ENCODE data around the gene MS4A10.
"Not testable (repeated sequence)": the region's sequence is repeated elsewhere in the genome, so short reads cannot be mapped to it uniquely, and the experiment has no call there.

Gene MS4A10

DNA sequence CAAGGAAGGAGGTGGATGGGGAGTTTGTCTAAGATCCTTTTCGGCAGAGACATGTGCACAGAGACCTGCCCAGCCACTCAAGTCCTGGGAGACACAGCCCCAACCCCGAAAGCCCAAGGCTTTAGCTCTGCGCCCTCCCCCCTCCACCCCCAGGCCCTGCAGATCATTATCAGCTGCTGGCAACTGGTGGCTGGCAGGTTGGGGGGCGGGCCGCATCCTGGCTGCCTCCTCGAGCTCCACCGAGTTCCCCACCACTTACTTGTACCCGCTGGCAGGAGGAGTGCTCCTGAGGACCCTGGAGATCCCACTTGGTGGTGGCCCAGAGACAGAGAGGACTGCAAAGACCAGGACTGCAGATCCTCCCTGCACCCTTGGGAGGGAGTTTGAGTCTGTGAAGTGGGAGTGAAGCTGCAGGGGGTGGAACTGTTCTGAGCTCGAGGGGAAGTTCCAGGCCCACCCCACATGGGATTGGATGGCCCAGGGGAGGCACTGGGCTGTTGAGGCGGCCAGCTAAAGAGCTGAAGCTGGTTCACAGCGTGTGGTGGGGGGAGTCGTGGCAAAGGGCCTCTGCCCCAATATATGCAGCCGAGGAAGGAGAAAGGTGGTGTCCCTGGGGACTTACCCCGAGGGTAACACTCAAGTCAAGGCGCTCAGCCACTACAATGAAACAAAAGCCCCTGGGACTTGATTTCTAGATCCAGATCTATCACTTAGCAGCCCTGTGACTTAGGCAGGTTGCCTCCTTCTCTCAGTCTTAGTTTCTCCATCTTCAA is 36.9 kb downstream of the MS4A10 start:
- Histone ChIP-seq H3K4me1 (ENCODE audit: control extremely low read depth in 1 of 4, control insufficient read depth in 4 of 4, insufficient read depth in 4 of 4, low read length in 3 of 4) (peaks cover 0 to 12% (median 7%) of the 10 kb centered on the region in 4 experiments), H3K36me3 (ENCODE audit: control insufficient read depth in 4 of 4, insufficient read depth in 4 of 4, low read length in 3 of 4) (no peaks in the 10 kb centered on the region), H3K9me3 (ENCODE audit: control extremely low read depth in 1 of 5, control insufficient read depth in 4 of 5, insufficient read depth in 2 of 5, low read depth in 1 of 5, low read length in 4 of 5) (peaks cover 0 to 7% (median 3%) of the 10 kb centered on the region in 5 experiments), H3K4me3 (ENCODE audit: control insufficient read depth in 1 of 7, extremely low read depth in 1 of 7, insufficient read depth in 4 of 7, low read depth in 2 of 7, low read length in 6 of 7) (peak overlapping the region in 1 of 7 experiments; percentile 38), H3K27ac (ENCODE audit: insufficient read depth in 1 of 2, low read depth in 1 of 2, low read length in 2 of 2, poor library complexity in 1 of 2, severe bottlenecking in 2 of 2) (no peak overlapping the region), H3K27me3 (replicated peaks in 2 of 5; ENCODE audit: control insufficient read depth in 4 of 5, insufficient read depth in 5 of 5, low read length in 4 of 5) (no peaks in the 10 kb centered on the region)
- POLR2A ChIA-PET, result interaction anchor here (0.8 kb wide), 1 partner anchor 70 kb away, joined by 3 read pairs; no protein-coding TSS in a partner anchor
- CTCF ChIA-PET, result interaction anchor here (0.8 to 18.7 kb wide), 8 partner anchors 10 to 149 kb away, joined by 3 to 422 read pairs (median 5); partner anchors contain the start of gene CD6
- WGBS (ENCODE audit: insufficient coverage), result 74% methylated on average over 4 of the region's 15 CpGs
- DNase-seq, result peak in 2 of 3 donors; percentile 52 to 64

DNA sequence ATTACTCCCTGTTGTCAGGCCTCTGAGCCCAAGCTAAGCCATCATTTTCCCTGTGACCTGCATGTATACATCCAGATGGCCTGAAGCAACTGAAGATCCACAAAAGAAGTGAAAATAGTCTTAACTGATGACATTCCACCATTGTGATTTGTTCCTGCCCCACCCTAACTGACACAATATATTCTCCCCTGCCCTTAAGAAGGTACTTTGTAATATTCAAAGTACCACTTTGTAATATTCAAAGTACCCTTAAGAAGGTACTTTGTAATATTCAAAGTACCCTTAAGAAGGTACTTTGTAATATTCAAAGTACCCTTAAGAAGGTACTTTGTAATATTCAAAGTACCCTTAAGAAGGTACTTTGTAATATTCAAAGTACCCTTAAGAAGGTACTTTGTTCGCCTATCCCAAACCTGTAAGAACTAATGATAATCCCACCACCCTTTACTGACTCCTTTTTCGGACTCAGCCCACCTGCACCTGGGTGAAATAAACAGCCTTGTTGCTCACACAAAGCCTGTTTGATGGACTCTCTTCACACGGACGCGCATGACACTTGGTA is 38.7 kb downstream of the MS4A10 start:
- not testable (repeated sequence) for H3K4me3 ChIP-seq (ENCODE audit: control insufficient read depth in 1 of 7, extremely low read depth in 1 of 7, insufficient read depth in 4 of 7, low read depth in 2 of 7, low read length in 6 of 7)

DNA sequence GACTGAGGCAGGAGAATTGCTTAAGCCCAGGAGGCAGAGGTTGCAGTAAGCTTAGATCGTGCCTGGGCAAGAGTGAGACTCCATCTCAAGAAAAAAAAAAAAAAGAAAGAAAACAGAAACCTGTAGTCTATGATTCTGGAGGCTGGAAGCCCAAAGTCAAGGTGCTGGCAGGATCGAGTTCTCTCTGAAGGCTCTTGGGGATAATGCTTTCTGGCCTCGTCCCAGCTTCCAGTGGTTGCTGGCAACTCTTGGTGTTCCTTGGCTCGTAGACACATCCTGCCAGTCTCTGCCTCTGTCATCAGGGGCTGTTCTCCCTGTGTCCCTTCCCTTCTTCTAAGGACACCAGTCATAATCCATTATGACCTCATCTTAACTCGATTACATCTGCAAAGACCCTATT is 40.0 kb downstream of the MS4A10 start:
- ChIA-PET CTCF (interaction anchor here (0.6 to 18.7 kb wide), 5 partner anchors 21 to 459 kb away, joined by 3 to 422 read pairs (median 3); no protein-coding TSS in a partner anchor), POLR2A (no interaction called here)
- WGBS (ENCODE audit: insufficient coverage), result 95% methylated on average over 4 of the region's 5 CpGs
- Histone ChIP-seq H3K4me1 (ENCODE audit: control extremely low read depth in 1 of 4, control insufficient read depth in 4 of 4, insufficient read depth in 4 of 4, low read length in 3 of 4) (peaks cover 0 to 12% (median 7%) of the 10 kb centered on the region in 4 experiments), H3K27ac (ENCODE audit: insufficient read depth in 1 of 2, low read depth in 1 of 2, low read length in 2 of 2, poor library complexity in 1 of 2, severe bottlenecking in 2 of 2) (no peak overlapping the region), H3K27me3 (replicated peaks in 2 of 5; ENCODE audit: control insufficient read depth in 4 of 5, insufficient read depth in 5 of 5, low read length in 4 of 5) (peaks cover 0 to 2% (median 0%) of the 10 kb centered on the region in 5 experiments), H3K36me3 (ENCODE audit: control insufficient read depth in 4 of 4, insufficient read depth in 4 of 4, low read length in 3 of 4) (no peaks in the 10 kb centered on the region), H3K4me3 (ENCODE audit: control insufficient read depth in 1 of 7, extremely low read depth in 1 of 7, insufficient read depth in 4 of 7, low read depth in 2 of 7, low read length in 6 of 7) (no peak overlapping the region), H3K9me3 (ENCODE audit: control extremely low read depth in 1 of 5, control insufficient read depth in 4 of 5, insufficient read depth in 2 of 5, low read depth in 1 of 5, low read length in 4 of 5) (peaks cover 0 to 3% (median 0%) of the 10 kb centered on the region in 5 experiments)
- DNase-seq, result no peak

More for the DNA sequence above, 38.7 kb downstream of the MS4A10 start:
- H3K27ac ChIP-seq (ENCODE audit: insufficient read depth in 1 of 2, low read depth in 1 of 2, low read length in 2 of 2, poor library complexity in 1 of 2, severe bottlenecking in 2 of 2); H3K9me3 ChIP-seq (ENCODE audit: control extremely low read depth in 1 of 5, control insufficient read depth in 4 of 5, insufficient read depth in 2 of 5, low read depth in 1 of 5, low read length in 4 of 5); POLR2A ChIA-PET; H3K27me3 ChIP-seq (replicated peaks in 2 of 5; ENCODE audit: control insufficient read depth in 4 of 5, insufficient read depth in 5 of 5, low read length in 4 of 5); H3K36me3 ChIP-seq (ENCODE audit: control insufficient read depth in 4 of 4, insufficient read depth in 4 of 4, low read length in 3 of 4); DNase-seq: not testable (repeated sequence)
- WGBS (ENCODE audit: insufficient coverage), result 95% methylated on average over 3 of the region's 5 CpGs
- CTCF ChIA-PET, result interaction anchor here (1.0 to 18.7 kb wide), 2 partner anchors 63 to 78 kb away, joined by 3 to 422 read pairs; no protein-coding TSS in a partner anchor
- H3K4me1 ChIP-seq (ENCODE audit: control extremely low read depth in 1 of 4, control insufficient read depth in 4 of 4, insufficient read depth in 4 of 4, low read length in 3 of 4), result peaks cover 0 to 12% (median 7%) of the 10 kb centered on the region in 4 experiments

DNA sequence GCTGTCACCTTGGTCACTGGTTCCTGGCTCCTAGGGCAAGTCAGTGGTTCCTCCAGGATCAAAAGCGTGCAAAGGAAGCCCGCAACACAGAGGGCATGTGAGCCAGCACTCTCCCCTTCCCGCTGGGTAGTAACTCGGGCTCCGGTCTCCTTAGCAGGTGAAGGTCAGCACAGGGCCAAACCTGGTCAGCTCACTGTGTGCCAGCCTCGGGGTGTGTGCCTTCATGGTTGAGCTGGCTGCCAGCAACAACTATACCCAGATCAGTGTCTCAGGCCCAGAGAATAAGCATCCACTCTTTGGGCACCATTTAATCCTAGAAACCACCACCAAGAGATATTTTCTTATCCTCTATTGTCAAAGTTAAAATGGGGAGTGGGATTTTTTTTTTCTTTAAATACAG is 40.7 kb downstream of the MS4A10 start:
- WGBS (ENCODE audit: insufficient coverage), result 98% methylated on average over 5 of the region's 6 CpGs
- H3K4me1 ChIP-seq (ENCODE audit: control extremely low read depth in 1 of 4, control insufficient read depth in 4 of 4, insufficient read depth in 4 of 4, low read length in 3 of 4), result peaks cover 0 to 12% (median 7%) of the 10 kb centered on the region in 4 experiments
- H3K36me3 ChIP-seq (ENCODE audit: control insufficient read depth in 4 of 4, insufficient read depth in 4 of 4, low read length in 3 of 4), result no peaks in the 10 kb centered on the region
- CTCF ChIA-PET, result interaction anchor here (1.0 to 18.7 kb wide), 5 partner anchors 20 to 361 kb away, joined by 3 to 422 read pairs (median 4); partner anchors contain the start of gene PRPF19
- DNase-seq, result no peak
- POLR2A ChIA-PET, result no interaction called here
- peaks cover 0 to 3% (median 0%) of the 10 kb centered on the region in 5 experiments for H3K9me3 ChIP-seq (ENCODE audit: control extremely low read depth in 1 of 5, control insufficient read depth in 4 of 5, insufficient read depth in 2 of 5, low read depth in 1 of 5, low read length in 4 of 5)
- H3K27ac ChIP-seq (ENCODE audit: insufficient read depth in 1 of 2, low read depth in 1 of 2, low read length in 2 of 2, poor library complexity in 1 of 2, severe bottlenecking in 2 of 2), result no peak overlapping the region
- H3K27me3 ChIP-seq (replicated peaks in 2 of 5; ENCODE audit: control insufficient read depth in 4 of 5, insufficient read depth in 5 of 5, low read length in 4 of 5), result peaks cover 0 to 2% (median 0%) of the 10 kb centered on the region in 5 experiments
- H3K4me3 ChIP-seq (ENCODE audit: control insufficient read depth in 1 of 7, extremely low read depth in 1 of 7, insufficient read depth in 4 of 7, low read depth in 2 of 7, low read length in 6 of 7), result no peak overlapping the region

DNA sequence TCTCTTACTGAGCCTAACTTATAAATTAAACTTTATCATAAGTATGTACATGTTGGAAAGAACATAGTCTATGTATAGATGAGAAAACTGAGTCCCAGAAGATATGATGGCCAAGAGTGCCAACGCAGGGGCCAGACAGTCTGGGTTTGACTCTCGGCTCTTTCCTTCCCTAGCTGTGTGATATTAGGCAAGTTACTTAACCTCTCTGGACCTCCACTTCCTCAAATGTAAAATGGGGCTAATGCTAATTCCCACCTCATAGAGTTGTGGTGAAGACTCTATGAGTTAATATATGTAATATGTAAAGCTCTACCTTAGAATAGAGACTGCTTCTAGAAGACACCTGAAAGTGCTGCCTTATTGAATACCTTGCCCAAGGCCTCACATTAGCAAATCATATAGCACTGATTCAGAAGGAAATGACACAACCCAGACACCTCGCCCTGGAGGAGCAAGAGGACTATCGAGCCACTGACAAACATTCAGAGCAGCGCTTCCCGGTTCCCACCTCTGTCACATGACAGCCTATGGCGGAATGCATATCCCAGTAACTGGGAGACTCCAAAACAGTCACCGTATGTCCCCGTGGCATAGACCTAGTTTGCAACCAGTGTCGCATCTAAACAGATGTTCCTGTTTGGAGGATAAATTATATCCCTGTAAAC is 45.5 kb downstream of the MS4A10 start:
- Histone ChIP-seq H3K4me1 (ENCODE audit: control extremely low read depth in 1 of 4, control insufficient read depth in 4 of 4, insufficient read depth in 4 of 4, low read length in 3 of 4) (no peaks in the 10 kb centered on the region), H3K9me3 (ENCODE audit: control extremely low read depth in 1 of 5, control insufficient read depth in 4 of 5, insufficient read depth in 2 of 5, low read depth in 1 of 5, low read length in 4 of 5) (no peaks in the 10 kb centered on the region), H3K27ac (ENCODE audit: insufficient read depth in 1 of 2, low read depth in 1 of 2, low read length in 2 of 2, poor library complexity in 1 of 2, severe bottlenecking in 2 of 2) (no peak overlapping the region), H3K36me3 (ENCODE audit: control insufficient read depth in 4 of 4, insufficient read depth in 4 of 4, low read length in 3 of 4) (no peaks in the 10 kb centered on the region), H3K4me3 (ENCODE audit: control insufficient read depth in 1 of 7, extremely low read depth in 1 of 7, insufficient read depth in 4 of 7, low read depth in 2 of 7, low read length in 6 of 7) (peak overlapping the region in 1 of 7 experiments; percentile 25), H3K27me3 (replicated peaks in 2 of 5; ENCODE audit: control insufficient read depth in 4 of 5, insufficient read depth in 5 of 5, low read length in 4 of 5) (peaks cover 0 to 4% (median 0%) of the 10 kb centered on the region in 5 experiments)
- 54% methylated on average over 8 of the region's 10 CpGs for WGBS (ENCODE audit: insufficient coverage)
- POLR2A ChIA-PET, result interaction anchor here (0.5 to 1.4 kb wide), 4 partner anchors 50 to 131 kb away, joined by 3 to 7 read pairs (median 4); partner anchors contain the start of gene MS4A8
- CTCF ChIA-PET, result interaction anchor here (0.8 to 18.7 kb wide), 24 partner anchors 9 to 357 kb away, joined by 3 to 422 read pairs (median 4); partner anchors contain the start of genes CCDC86, PRPF19 and ZP1
- DNase-seq, result no peak

DNA sequence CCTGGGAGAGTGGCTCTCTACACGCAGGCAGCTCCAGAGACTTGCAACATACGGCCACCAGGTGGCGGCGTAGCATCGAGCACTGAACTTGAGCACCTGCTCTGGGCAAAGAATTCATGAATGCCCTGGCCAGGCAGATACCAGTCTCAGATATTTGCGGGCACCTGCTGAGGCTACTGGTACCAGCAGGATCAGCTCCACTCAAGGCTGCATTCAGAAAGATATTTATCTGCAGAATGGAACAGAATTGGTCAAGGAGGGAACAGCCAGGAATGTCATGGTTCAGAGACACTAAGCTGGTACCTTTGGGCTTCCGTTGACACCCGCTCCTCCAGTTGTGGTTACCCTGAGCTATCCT is 46.0 kb downstream of the MS4A10 start:
- H3K4me1 ChIP-seq (ENCODE audit: control extremely low read depth in 1 of 4, control insufficient read depth in 4 of 4, insufficient read depth in 4 of 4, low read length in 3 of 4), result no peaks in the 10 kb centered on the region
- CTCF ChIA-PET, result interaction anchor here (0.8 to 18.7 kb wide), 26 partner anchors 9 to 356 kb away, joined by 3 to 422 read pairs (median 4); partner anchors contain the start of genes CCDC86, PRPF19 and ZP1
- peaks cover 0 to 4% (median 0%) of the 10 kb centered on the region in 5 experiments for H3K27me3 ChIP-seq (replicated peaks in 2 of 5; ENCODE audit: control insufficient read depth in 4 of 5, insufficient read depth in 5 of 5, low read length in 4 of 5)
- H3K4me3 ChIP-seq (ENCODE audit: control insufficient read depth in 1 of 7, extremely low read depth in 1 of 7, insufficient read depth in 4 of 7, low read depth in 2 of 7, low read length in 6 of 7), result peak overlapping the region in 1 of 7 experiments; percentile 25
- POLR2A ChIA-PET, result interaction anchor here (0.5 to 1.4 kb wide), 3 partner anchors 56 to 132 kb away, joined by 3 to 7 read pairs (median 3); partner anchors contain the start of gene MS4A8
- H3K27ac ChIP-seq (ENCODE audit: insufficient read depth in 1 of 2, low read depth in 1 of 2, low read length in 2 of 2, poor library complexity in 1 of 2, severe bottlenecking in 2 of 2), result no peak overlapping the region
- no peaks in the 10 kb centered on the region for H3K36me3 ChIP-seq (ENCODE audit: control insufficient read depth in 4 of 4, insufficient read depth in 4 of 4, low read length in 3 of 4)
- 6% methylated on average over 6 of the region's 8 CpGs for WGBS (ENCODE audit: insufficient coverage)
- no peaks in the 10 kb centered on the region for H3K9me3 ChIP-seq (ENCODE audit: control extremely low read depth in 1 of 5, control insufficient read depth in 4 of 5, insufficient read depth in 2 of 5, low read depth in 1 of 5, low read length in 4 of 5)
- DNase-seq, result peak; percentile 79 to 89 (median 83)

All from common myeloid progenitor, CD34-positive (primary cell).